Hematopoietic multipotent progenitor cell treated with erythropoietin and hydrocortisone succinate and interleukin-3 and kit ligand, for 15 days (in vitro differentiated cells): ENCODE results near the gene CHST13.
A peak's percentile ranks its signal among the peaks of the same experiment; 100 is the strongest.

Experiments
- DNase-seq: peaks from one replicate; pipeline ENCODE4 v3.0.0-alpha.2; 2015; ENCODE audit warnings: low spot score

CHST13 gene

GRCh38 chr3:126509597-126510307 lies 14.2 kb upstream of the CHST13 start:
- no peak for DNase-seq

- no peak for DNase-seq
Observed at GRCh38 chr3:126510308-126510910, 13.5 kb upstream of the CHST13 start.

- DNase-seq, result no peak
Observed at GRCh38 chr3:126511291-126511690, 12.7 kb upstream of the CHST13 start.

GRCh38 chr3:126512026-126512425 lies 11.9 kb upstream of the CHST13 start:
- no peak for DNase-seq

GRCh38 chr3:126512916-126513650 lies 10.9 kb upstream of the CHST13 start:
- DNase-seq, result no peak

GRCh38 chr3:126514161-126514560 lies 9.8 kb upstream of the CHST13 start:
- DNase-seq, result no peak

GRCh38 chr3:126515066-126515706 lies 8.8 kb upstream of the CHST13 start:
- no peak for DNase-seq

GRCh38 chr3:126516152-126516935 lies 7.6 kb upstream of the CHST13 start:
- no peak for DNase-seq

- DNase-seq, result no peak
Observed at GRCh38 chr3:126516936-126517290, 7.0 kb upstream of the CHST13 start.

- no peak for DNase-seq
Observed at GRCh38 chr3:126517291-126517951, 6.5 kb upstream of the CHST13 start, which contains the start of gene UROC1. TSS of gene UROC1 (minus strand) at chr3:126517773. CDS start at chr3:126517719, 54 bp downstream.

- no peak for DNase-seq
Observed at GRCh38 chr3:126517986-126518778, 5.8 kb upstream of the CHST13 start.

GRCh38 chr3:126518779-126519177 lies 5.2 kb upstream of the CHST13 start:
- DNase-seq, result no peak

- no peak for DNase-seq
Observed at GRCh38 chr3:126519506-126520455, 4.2 kb upstream of the CHST13 start.

- DNase-seq, result no peak
Observed at GRCh38 chr3:126521122-126521891, 2.6 kb upstream of the CHST13 start.

GRCh38 chr3:126522363-126522788 lies 1.6 kb upstream of the CHST13 start:
- DNase-seq, result peak; percentile 55

GRCh38 chr3:126524429-126524988 lies 554 bp downstream of the CHST13 start:
- no peak for DNase-seq

GRCh38 chr3:126525091-126525852 lies 1.3 kb downstream of the CHST13 start:
- DNase-seq, result no peak
